Kidney tubule cell (primary cell): ENCODE data around the gene SLC25A46.
"Not testable (repeated sequence)": the region's sequence is repeated elsewhere in the genome, so short reads cannot be mapped to it uniquely, and the experiment has no call there.

Experiments
- DNase-seq: peaks from one replicate; pipeline ENCODE4 v3.0.0-alpha.2; 2018; ENCODE audit warnings: low spot score

SLC25A46 gene

DNA sequence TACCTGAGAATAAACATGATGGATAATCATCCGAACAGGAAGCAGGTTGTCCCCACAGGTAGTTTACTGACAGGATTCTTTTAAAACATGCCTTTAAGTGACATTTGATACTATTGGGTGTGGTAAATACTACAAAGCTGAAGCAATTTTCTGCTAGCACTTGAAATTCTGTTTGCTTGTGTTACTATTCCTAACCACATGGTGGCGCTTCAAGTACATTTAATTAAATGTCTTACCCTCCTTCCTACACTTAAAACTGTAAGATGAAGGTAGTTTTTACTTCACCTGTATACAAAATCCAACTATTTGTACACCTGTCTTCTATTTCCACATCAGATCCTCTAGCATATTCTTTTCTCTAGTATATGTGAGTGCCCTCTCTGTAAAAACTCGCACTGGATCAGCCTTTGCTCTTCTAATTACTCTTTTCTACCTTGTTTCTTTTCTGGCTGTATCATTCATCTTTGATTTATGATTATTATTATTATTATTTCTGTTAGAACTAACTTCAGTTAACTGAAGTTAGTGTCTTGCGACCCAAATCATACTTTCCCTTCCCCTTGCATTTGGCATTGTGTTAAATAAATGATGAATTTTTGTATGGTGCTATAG is 18.4 kb downstream of the SLC25A46 start:
- peak; percentile 58 for DNase-seq

DNA sequence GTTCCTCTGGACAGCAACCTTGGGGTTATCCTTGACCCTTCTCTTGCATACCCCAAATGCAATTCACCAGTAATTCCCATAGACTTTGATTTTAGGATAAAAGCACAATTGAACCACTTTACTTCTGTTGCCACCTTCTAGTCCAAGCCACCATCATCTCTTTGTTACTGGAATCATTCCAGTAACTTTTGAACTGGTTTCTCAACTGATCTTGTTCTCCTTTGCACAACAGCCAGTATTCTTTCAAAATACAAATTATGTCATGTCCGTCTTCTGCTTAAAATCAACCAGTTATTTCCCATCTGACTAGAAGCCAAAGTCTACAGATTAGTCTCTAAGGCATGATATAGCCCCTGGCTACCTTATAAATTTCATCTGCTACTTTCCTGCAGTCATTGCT is 21.4 kb downstream of the SLC25A46 start:
- DNase-seq: no peak

GRCh38 chr5:110768138-110768860 is 29.5 kb downstream of the SLC25A46 start:
- no peak for DNase-seq

GRCh38 chr5:110769000-110769681 is 30.3 kb downstream of the SLC25A46 start:
- no peak for DNase-seq

GRCh38 chr5:110770286-110770685 is 31.5 kb downstream of the SLC25A46 start:
- no peak for DNase-seq

DNA sequence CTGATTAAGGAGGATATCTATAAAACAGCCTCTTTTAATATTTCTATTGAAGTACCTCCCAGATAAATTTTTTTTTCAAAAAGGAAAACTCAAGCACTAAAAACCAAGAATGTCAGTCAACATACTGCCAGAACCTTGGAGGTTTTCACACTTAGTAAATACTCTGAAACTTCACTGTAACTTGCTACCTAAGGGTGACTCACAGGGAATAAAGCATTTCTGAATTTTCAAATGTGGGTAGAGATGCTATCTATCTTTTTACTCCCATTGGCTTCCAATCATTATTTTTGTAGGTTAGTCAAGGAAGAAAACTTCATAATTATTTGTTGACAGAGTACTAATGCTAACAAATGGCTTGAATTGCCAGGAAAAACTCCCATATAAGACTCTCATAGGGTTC is 46.1 kb downstream of the SLC25A46 start:
- DNase-seq: peak; percentile 3

GRCh38 chr5:110785356-110785755 is 46.5 kb downstream of the SLC25A46 start:
- DNase-seq: no peak

DNA sequence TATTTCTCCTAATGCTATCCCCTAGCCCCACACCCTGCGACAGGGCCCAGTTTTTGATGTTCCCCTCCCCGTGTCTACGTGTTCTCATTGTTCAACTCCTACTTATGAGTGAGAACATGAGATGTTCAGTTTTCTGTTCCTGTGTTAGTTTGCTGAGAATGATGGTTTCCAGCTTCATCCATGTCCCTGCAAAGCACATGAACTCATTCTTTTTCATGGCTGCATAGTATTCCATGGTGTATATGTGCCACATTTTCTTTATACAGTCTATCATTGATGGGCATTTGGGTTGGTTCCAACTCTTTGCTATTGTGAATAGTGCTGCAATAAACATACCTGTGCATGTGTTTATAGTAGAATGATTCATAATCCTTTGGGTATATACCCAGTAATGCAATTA is 49.2 kb downstream of the SLC25A46 start:
- DNase-seq: not testable (repeated sequence)

- peak; percentile 37 for DNase-seq
These were observed 51.9 kb downstream of the SLC25A46 start for GRCh38 chr5:110790673-110791072.

GRCh38 chr5:110802998-110803397 is 64.2 kb downstream of the SLC25A46 start:
- DNase-seq: no peak

DNA sequence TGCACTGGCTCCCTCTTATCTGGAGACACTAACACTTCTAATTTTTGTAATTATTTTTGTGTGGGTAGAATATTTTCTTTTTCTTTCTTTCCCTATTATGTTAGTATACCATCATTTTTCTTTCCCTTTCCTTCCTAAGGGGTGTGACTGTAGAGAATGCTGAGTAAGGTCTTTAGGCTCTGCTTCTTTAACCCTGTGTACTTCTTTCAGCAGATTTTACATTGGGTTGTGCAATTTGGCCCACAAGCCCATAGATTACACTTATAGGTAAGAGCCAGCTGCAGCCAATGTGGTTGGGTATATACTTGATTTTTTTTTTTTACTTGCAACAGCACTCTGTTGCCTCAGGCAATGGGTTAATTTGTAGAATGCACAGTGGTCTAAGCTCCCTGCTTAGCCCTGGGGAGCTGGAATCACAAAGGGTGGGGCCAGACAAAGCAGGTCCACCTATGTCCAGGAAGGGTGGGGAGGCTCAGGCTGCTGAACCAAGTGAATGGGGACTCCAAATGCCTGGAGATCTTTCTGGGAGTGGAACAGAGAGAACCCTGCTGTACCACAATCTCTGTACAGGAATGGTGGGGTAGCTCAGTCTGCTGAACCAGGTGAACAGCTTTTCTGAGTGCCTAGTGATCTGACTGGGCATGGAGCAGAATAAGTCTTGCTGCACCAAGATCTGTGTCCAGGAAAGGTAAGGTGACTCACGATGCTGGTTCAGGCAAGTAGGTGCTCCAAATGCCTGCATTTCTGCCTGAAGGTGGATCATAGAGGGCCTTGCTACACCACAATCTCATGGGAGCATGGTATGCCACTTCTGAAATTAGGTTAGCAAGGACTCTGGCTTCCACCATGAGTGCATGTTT is 64.9 kb downstream of the SLC25A46 start:
- DNase-seq: no peak

- no peak for DNase-seq
These were observed 68.4 kb downstream of the SLC25A46 start for GRCh38 chr5:110807169-110807568.

DNA sequence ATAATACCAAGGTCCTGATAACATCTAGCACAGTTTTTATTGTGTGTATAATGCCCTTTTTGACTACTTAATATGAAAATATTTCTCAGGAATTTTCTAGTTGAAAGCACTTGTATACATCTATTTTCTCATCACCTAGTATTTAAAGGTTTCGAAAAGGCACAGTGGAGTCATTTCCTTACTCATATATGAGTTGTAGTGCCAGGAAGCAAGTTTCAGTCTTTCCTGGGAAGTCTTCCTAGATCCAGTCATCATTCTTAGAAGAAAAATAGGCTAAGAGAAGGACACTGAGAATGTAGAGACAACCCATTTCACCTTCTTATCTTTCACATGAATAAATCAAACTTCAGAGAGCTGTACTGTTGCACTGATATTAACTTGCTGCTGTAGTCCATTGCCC is 70.2 kb downstream of the SLC25A46 start:
- DNase-seq: no peak
